ENCODE results near the gene FOXR1. TPM values are rescaled to one million over a fixed set of nuclear protein-coding genes. Genes with fewer than 3 reads are reported as not detected.
A peak's percentile ranks its signal among the peaks of the same experiment; 100 is the strongest.

FOXR1 gene
- polyA plus RNA-seq, 1 donor = 0.11 TPM

GRCh38 chr11:119026970-119027369, 55.4 kb downstream of the FOXR1 start:
- no peak for DNase-seq (ENCODE audit: low read depth)

- no peak for DNase-seq (ENCODE audit: low read depth)
Observed at GRCh38 chr11:119027561-119028345, 56.2 kb downstream of the FOXR1 start.

- no peak for DNase-seq (ENCODE audit: low read depth)
Observed at GRCh38 chr11:119028346-119029068, 56.9 kb downstream of the FOXR1 start.

GRCh38 chr11:119029069-119029339, 57.4 kb downstream of the FOXR1 start:
- no peak for DNase-seq (ENCODE audit: low read depth)

GRCh38 chr11:119029340-119030028, 57.9 kb downstream of the FOXR1 start:
- no peak for DNase-seq (ENCODE audit: low read depth)

- no peak for DNase-seq (ENCODE audit: low read depth)
Observed at GRCh38 chr11:119030029-119030328, 58.4 kb downstream of the FOXR1 start.

- DNase-seq (ENCODE audit: low read depth) = peak; percentile 85
Observed at GRCh38 chr11:119030329-119031047, 58.9 kb downstream of the FOXR1 start, which contains the start of gene SLC37A4. Gene SLC37A4, minus strand, starts transcription at chr11:119030877.

Other genes starting within 250 kb of the FOXR1 start
- gene DDX6, start 180.6 kb upstream of the FOXR1 start, polyA plus RNA-seq (ENCODE audit: insufficient read length) = 66.9 TPM
- not detected for gene CXCR5, start 87.9 kb upstream of the FOXR1 start, polyA plus RNA-seq (ENCODE audit: insufficient read length)
- gene BCL9L, start 45.8 kb upstream of the FOXR1 start, polyA plus RNA-seq (ENCODE audit: insufficient read length) = 74.4 TPM
- 1.3 TPM for gene UPK2, start 15.5 kb upstream of the FOXR1 start, polyA plus RNA-seq (ENCODE audit: insufficient read length)
- 18.5 TPM for gene CENATAC, start 26.4 kb downstream of the FOXR1 start, polyA plus RNA-seq (ENCODE audit: insufficient read length)
- 1,746 TPM for gene RPS25, start 46.6 kb downstream of the FOXR1 start, polyA plus RNA-seq (ENCODE audit: insufficient read length)
- 41.5 TPM for gene TRAPPC4, start 47.0 kb downstream of the FOXR1 start, polyA plus RNA-seq (ENCODE audit: insufficient read length)
- gene SLC37A4, start 59.1 kb downstream of the FOXR1 start, polyA plus RNA-seq (ENCODE audit: insufficient read length) = 11.7 TPM
- gene HYOU1, start 85.4 kb downstream of the FOXR1 start, polyA plus RNA-seq (ENCODE audit: insufficient read length) = 31.3 TPM
- 24.6 TPM for gene VPS11, start 96.1 kb downstream of the FOXR1 start, polyA plus RNA-seq (ENCODE audit: insufficient read length)
- 22.3 TPM for gene HMBS, start 113.1 kb downstream of the FOXR1 start, polyA plus RNA-seq (ENCODE audit: insufficient read length)
- 26.3 TPM for gene DPAGT1, start 130.1 kb downstream of the FOXR1 start, polyA plus RNA-seq (ENCODE audit: insufficient read length)
- gene C2CD2L, start 135.6 kb downstream of the FOXR1 start, polyA plus RNA-seq (ENCODE audit: insufficient read length) = 6.5 TPM
- 20.2 TPM for gene HINFP, start 149.8 kb downstream of the FOXR1 start, polyA plus RNA-seq (ENCODE audit: insufficient read length)
- 0.14 TPM for gene ABCG4, start 177.3 kb downstream of the FOXR1 start, polyA plus RNA-seq (ENCODE audit: insufficient read length)
- gene NLRX1, start 197.0 kb downstream of the FOXR1 start, polyA plus RNA-seq (ENCODE audit: insufficient read length) = 11.6 TPM
- gene NHERF4, start 213.7 kb downstream of the FOXR1 start, polyA plus RNA-seq (ENCODE audit: insufficient read length) = 0.19 TPM
- 11.4 TPM for gene CBL, start 234.6 kb downstream of the FOXR1 start, polyA plus RNA-seq (ENCODE audit: insufficient read length)